B cell (primary cell): ENCODE results near the gene LCN15.

ENCODE experiments used
- CTCF ChIP-seq: fragments of 200-600 bp; IDR thresholded peaks from one replicate; pipeline ENCODE4 v1.8.0; 2022; ENCODE audit warnings: antibody characterized with exemption, mild to moderate bottlenecking
- EZH2 ChIP-seq: IDR thresholded peaks from 2 replicates; pipeline ENCODE4 v1.6.1; 2012; ENCODE audit warnings: borderline replicate concordance, low read depth, mild to moderate bottlenecking, moderate library complexity, low read length; ENCODE audit not compliant: insufficient read depth, poor library complexity, severe bottlenecking

DNA sequence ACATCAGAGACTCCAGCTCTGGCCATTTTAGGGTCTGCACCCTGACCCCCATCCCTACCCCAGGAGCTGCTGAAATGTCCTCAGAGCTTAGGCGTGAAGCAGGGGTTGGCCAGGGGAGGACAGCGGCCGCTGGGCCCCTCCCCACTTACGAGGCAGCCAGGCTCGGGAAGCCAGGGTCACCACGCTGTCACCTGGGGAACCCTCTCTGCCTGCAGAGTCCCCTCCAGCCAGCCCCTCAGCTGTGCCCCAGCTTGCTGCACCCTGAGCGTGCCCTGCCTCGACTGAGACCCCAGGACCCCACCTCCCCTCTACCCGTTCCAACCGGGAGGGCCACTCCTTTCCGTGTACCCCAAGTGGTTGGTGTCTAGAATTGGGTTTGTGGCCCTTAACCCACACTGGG, 24.2 kb downstream of the LCN15 start:
- no peak for TF ChIP-seq CTCF
- TF ChIP-seq EZH2, result no peak
